ENCODE measurements around the gene CXCR6.

The CXCR6 gene

DNA sequence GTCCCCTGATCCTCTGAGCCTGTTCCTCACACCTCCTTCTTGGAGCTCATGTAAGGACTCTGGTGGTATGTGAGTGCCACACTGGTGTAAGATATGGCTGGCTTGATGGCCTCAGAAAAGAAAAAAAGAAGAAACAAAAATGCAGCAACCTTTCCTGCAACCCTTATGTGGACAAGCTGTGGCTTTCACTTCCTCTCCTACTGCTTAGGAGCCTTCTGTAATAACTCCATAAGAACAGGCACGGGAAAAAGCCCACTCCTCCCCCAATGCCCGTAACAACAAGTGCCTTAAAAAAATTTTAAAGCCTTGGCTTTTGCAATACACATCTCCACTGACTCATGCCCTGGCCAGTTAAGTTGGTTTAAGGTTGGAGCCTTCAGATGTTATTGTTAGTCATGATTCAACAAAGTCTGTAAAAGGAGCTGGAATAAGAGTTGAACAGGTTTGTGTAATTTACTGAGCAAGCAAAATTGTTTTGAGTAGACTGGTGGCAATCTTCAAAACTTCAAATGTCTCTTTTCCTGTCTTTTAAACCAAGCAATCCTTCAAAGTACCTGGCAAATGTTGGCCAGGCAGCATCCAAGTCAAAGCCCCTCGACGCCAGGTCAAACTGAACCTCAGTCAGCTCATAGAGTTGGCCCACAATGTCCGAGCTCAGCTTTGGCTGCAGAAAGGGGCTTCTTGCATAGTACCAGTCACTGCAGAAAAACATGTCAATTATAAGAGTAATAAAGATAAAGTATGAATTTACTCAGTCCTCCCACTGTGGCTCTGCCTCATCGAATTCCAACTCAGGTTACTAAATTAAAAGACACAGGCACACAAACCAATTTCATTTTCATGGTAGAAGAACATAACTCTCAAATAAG is 29.5 kb downstream of the CXCR6 start:
- DNase-seq, result peak; percentile 21

DNA sequence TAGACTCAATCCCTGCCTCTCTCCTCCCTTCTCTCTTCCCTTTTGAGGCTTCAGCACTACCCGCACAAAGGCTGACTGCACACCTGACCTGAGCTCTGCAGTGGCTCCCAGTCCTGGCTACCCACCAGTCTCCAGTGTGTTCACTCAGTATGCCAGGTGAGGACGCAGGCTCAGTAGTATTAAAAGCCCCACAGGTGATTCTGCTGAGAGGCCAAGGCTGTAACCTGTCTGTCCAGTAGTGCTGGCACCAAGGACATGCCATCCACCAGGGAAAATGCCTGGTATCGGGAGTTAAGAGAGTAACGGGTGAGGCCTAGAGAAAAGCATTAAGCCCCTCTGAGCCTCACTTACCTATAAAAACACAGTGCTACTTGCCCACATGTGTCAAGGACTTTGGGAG is 31.4 kb downstream of the CXCR6 start:
- no peak for DNase-seq

DNA sequence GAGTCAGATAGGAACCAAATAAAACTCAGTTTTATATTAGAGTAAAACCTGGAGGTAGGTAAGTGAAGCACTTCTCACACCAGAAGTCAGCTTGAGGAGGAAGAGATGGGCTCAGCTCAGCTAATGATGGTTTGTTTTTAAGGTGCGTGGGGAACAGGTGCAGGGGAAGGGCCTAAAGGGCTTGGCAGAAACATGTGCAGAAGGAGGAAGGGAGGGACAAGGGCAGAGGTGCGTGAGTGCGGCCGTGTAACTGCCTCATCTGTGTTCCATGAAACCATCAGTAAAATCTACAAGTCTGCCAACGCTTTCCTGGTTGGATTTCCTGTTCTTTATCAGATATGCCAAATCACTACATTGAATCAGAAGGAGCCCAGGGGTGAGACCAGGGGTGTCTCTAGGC is 32.4 kb downstream of the CXCR6 start:
- no peak for DNase-seq

DNA sequence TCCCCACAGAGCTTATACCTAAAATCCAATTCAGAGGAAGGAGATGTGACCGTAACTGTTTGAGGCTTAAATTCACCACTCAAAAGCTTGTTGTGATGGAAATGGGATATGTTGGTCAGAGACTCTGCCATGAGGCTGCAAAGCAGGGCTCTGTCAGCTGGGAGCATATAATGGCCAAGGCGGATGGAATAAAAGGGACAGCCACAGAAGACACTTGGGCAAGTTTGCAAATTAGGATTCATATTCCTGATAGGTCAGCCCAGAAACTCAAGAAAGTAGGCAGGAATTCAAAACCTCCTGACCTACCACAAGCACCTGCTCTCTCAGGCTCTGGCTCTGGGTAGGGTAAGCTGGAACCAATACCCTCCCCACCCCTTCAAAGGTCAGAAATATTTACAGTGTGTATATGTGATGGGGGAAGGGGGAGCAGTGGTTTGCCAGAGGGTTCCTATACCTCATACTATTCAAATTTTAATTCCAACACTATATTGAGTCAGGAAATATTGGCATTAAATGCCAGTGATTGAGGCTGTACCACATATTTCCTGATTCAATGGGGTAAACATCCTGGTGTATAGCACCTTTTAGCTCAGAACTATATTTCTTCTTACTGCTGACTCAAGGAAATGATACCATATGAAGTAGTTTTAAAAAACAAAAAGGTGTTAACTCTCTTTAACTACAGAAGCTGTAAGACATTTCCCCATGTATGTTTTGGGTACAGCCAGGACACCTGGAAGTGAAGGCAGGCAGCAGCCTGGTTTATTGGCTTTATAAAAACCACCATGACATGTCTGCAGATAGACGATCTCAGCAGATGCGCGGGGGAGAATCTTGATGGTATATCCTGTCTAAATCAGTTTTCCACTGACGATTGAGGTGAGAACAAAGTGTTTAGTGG is 33.2 kb downstream of the CXCR6 start:
- no peak for DNase-seq

DNA sequence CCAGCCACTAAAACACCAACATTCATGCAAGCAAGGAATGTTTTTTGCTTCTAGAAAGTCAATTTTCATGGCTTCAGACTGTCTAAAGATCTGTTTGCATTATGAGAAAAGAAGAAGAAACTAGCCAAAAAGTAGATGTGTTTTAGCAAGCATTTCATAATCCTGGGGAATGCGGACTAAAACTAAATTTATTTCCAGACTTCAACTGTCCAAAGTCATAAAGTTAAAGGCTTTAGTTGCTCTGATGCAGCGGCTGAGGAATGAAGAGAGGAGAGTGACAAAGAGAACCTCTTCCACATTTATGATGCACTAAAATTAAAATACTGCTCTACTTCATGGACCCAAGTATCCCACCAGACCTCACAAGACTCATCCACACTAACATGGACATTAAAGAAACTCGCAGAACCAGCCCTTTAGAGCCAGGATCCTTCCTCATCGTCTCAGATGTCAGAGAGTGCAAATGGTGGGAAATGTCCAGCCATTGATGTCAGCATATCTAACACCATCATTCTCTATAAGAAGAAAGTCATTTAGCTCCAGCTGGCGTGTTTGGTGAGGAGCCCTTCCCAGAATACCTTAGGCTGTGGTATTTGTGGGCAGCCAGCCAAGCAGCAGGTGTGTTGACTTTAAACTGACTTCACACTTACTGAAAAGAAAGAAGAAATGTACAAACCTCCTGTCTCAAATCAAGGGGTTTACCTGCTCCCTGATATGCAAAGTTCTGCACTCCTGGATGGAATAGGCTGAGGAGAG is 34.9 kb downstream of the CXCR6 start:
- DNase-seq, result no peak

DNA sequence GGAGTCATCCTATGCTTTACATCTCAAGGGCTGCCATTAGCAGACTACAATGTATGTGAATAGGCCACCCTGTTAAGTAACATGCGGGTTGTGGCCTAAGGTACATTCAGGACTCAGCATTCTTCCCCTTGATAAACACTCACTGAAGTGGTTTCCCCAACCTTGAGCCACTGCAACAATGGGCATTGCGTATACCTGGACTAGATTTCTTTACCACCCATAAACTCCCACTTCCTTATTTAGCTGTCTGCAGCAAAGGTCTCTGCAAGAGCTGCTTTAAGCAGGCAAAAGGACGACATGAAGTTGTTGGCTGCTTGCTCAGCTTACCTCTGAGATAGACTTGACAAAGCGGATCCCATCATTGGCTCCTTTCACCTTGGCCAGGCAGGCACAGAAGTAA is 36.1 kb downstream of the CXCR6 start:
- no peak for DNase-seq

DNA sequence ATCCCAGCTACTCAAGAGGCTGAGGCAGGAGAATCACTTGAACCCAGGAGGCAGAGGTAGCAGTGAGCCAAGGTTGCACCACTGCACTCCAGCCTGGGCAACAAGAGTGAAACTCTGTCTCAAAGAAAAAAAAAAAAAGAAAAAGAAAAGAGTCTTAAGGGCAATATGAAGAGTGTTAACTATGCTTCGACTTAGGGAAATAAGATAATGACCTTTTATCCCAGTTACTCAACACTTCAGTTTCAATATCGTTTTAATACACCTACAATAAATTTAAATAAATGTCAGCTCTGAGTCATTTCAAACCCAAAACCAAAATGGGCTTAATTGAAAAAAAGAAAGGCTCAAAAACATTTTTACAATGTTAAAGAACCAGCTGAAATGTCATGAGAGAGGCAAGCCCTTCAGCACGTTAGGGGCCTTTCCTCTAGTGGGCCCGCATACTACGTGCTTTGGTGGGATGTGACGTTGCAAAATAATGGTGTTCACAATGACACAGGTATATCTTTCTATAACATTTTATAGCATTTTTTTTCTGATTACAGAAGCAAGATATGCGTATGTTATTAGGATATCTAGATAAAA is 37.1 kb downstream of the CXCR6 start:
- DNase-seq, result no peak

DNA sequence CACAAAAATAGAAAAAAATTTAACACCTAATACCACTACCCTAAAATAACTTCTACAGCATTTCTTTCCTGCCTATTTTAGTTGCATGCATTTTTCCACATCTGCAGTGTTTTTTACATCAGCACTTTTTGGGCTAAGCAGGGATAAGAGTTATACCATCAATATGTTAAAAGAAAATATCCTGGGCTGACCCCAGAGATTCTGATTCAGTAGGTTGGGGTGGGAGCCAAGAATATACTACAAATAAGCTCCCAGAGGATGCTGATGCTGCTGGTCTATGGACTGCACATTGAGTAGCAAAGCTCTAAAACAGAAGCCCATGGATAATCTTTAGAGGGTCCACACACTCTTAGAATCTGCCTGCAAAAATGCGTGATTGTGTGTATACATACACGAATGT is 37.6 kb downstream of the CXCR6 start:
- no peak for DNase-seq

DNA sequence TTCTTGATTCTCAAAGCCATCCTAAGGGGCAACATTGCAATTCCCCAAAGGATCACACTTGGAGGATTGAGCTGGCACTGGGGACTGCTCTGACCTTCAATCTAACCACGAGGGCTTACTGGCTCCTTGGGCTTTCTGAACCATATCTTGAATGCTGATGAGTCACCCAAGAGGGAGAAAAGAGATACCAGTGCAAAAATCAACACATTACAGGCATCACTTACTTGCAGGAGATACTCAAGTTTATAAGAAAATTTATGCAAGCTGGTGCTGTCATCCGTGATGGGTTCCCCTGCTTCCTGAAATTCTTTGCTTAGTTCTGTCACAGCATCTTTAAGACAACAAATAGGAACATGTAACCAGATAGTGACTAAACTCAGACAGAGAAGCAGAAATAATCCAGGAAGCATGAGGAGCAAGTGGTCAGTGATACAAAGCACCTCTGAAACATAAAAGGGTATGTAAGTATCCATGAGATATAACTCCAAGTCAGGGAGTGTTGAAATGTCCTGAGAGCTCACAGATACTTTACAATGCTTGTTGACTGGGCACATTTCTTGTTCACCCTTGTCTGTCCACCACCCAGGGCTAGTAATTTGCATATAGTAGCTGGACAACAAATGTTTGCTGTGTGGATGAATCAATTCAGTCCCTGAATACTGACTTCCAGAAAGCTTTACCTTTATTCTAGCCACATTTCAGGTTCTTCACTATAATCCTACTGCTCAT is 38.2 kb downstream of the CXCR6 start:
- no peak for DNase-seq

DNA sequence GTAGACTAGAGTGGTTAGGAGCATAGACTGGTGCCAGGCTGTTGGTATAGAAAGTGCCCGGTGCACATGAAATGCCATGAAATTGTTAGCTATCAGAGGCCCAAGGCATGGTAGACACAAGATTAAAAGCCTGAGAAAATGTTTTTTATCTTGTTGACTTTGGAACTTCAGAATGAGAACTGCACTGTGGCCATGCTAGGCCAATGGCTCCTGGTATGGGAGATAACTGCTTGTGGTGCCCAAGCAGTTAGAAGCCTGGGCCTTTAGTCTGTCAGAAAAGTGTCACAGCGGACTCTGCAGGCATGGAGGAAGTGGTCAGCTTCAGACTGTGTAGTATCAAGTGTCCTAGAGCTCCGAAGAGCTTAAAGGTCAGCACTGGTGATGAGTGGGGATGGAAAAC is 40.5 kb downstream of the CXCR6 start:
- no peak for DNase-seq

DNA sequence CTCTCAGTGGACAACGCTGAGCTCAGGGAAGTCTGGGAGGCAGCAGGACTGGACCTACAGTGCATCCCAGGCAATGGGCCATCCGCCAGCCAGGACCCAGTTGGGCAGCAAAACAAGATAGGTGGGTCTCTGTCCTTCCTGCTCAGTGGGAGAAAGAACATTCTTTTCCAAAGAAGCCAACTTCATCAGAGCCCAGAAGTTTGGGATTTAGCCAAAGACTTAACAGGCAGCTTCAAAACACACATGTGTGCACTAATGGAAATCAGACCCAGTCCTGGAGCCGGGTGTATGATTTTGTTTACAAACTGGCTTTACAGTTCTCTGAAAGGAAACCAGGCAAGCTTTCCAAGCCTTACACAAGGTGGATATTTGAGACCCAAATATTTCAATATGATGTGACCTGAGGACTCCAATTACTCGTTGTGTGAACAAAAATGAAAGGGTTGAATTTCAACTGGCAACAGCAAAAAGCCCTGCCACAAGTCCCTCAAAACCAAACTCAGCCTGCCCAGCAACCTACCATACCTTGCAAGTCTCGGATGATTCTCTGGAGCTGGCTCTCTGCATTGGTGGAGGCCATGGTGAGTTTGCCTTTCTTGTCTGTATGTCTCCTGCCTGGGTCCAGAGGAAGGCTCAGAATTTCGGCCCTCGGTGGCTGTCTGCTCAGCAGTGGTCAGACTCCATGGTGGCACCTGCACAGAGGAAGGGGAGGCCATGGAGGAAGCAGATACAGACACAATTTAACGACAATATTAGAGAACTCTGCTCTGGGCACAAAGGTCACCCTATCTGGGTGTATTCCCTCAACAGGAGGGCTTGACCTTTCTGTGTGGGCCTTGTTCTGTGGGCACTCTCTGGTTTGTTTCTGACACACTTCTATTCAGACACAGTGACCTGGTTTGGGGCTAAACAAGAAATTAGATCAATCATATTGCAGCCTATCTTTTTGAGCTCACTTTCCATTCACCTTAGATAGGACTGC is 41.4 kb downstream of the CXCR6 start:
- no peak for DNase-seq

DNA sequence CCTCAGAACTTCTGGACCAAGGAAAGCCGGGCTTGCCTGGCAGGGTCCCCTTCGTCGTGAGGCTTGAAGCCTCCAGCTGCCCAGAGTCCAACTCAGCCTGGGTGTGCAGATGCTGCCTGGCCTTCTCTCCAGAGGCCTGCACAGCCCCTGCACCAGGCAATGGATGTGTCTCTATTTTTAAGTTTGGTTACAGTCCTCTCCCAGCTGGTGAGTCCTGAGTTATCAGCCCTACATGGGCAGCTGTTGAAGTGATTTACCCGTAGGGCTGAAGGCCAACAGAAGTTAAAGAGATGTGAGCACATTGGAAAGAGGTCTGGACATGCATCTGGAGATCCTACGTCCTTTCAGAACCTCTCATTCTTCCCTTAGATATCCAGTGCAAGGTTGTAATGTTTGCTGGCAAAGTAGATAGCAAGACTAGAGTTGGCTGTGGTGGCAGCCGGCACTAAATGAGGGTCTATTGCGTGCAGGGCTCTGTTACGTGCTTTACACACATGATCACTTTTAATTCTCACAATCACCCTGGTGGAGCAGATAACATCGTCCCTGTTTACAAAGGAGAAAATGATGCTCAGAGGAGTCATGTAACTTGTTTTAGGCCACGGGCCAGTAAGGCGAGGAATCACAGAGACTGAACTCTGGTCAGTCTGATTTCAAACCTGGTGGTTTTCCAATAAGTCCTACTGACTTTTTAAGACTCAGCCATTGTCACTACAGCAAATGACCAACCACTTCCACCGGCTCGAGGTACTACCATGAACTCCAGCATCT is 42.5 kb downstream of the CXCR6 start:
- no peak for DNase-seq

DNA sequence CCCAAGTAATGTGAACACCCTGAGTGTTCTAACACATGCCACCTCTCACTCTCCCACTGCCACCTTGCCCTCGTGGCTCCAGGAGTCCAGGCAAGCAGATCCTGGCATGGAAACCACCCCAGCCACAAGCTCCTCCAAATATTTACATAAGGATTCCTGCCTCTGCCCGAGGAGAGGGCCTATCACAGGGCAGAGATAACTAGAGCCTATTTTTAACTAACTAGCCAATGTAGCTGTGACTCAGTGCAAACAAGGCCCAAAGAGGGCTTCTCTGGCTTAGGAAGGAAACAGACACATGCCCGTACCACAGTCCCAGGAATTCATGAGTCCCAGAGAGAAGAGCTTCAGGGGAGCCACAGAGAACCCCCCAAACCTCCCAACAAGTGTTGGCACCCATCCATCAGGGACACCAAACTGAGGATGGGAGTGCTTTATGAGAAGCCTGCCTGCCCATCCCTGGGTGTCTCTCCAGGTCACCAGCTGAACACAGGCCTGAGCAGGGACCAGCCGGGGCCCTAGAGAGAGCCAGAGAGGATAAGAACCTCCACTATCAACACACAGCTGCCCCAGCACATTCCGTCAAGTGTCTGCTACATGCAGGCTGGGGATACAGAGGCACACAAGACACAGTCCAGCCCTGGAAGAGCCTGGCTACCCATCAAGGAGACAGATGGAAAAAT is 43.2 kb downstream of the CXCR6 start:
- DNase-seq, result no peak

DNA sequence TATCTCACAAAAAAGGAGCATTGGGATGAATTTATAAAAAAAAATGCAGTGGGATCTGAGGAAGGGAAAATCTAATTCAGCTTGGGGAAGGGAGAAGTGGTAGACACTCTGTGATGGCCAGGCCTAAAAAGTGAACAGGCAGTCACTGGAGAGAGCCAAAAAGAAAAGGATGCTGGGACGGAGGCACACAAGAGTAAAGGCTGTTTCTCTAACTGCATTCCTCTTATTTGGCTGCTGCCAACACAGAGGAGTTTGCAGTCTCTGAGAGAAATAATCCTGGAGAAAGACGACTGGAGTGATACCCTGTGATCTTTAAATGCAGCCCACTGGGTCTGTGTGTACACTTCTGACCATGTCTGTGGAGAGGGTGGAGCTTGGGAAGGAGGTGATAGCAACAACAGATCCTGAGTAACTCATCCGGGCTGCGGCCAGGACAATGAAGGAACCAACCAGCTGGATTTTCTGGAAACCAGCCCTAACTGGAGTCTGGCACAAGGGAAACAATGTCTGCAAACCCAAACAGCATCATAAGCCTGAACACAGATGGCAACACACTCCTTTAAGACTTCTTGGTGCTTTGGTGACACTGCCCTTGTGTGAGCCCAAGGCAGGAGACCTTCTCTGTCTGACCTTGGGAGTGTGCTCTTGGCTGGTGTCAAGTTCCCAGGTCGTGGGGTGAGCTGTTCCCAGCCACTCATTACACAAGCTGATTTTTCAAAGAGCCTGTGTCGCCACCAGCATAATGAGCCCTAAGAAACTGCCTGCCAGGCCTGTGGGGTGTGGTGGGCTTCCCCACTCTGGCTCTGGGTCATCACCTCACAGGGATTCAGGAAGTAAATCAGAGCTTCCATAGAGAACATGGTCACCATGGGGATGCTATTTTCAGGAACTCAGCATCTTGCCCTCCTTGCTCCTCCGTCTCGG is 44.4 kb downstream of the CXCR6 start:
- no peak for DNase-seq

DNA sequence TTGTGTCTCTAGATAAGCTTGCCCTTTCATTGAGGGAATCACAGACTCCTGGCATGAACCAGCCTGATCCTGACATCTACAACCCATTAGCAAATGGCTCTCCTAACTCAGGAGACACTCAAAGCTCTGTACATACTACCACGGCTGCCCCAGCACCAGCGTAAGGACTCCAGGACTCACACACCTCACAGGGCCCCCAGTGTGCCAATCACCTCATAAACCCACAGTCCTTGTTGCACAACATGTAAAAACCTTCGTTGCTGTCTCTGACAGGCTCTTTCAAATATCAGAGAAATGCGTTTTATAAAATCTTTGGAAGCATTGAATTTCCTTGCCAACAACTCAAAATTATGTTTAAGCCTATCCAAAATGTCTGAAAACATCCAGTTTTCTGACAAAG is 45.1 kb downstream of the CXCR6 start:
- DNase-seq, result no peak

DNA sequence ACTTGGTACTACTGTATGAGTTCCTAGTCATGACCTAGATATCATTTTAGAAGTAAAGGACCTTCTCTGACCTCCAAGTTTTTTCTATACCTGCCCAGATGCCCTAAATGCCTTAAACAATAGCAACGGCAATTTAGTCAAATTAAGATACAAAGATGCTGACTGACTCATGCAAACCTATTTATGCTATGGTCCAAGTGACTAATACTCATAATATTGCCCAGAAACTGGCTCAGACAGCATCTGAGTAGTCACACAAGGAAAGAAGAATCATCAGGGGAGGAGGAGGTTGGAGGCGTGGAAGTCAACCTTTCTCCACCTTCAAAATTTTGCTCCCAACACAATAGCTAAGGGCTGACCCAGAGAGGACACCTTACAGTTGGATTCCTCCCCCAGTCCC is 45.5 kb downstream of the CXCR6 start:
- no peak for DNase-seq

DNA sequence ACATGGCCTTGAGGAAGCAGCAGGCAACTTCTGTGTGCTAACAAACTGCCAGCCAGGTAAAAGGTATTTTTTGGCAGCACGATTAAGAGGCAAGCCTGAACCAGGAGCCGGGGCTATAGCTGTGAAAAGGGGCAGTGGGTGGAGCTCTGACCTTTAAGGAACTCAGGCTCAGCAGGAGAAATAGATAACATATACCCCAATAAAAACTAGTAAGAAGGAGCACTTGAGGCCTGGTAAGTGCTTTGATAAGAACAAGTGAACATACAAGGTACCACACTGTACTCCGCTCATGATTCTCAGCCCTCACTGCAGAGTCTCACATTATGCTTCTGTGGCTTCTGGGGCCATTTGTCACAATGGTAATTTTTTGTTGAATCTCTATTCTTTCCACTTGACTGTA is 46.9 kb downstream of the CXCR6 start:
- no peak for DNase-seq

DNA sequence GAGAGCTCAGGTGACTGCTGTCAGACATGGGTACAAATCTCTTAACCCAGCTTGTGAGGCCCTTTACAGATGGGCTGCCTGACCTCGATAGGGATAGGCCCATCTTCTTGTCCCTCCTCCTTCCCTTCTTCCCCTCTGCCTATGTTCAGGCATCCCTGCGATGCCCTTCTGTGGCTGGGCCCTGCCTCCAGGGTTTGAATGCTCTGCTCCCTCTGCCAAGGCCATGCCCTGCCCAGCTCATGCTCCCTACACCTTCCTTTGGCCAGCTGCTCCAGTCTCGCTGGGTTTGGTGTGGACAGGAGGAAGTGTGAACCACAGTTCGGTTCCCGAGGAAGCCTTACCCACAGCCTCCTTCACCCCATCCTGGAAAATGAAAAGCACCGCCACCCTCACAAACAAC is 48.1 kb downstream of the CXCR6 start:
- no peak for DNase-seq
